T-helper 2 cell (primary cell): ENCODE results near the gene DNAJB12.
"Not testable (repeated sequence)": the region's sequence is repeated elsewhere in the genome, so short reads cannot be mapped to it uniquely, and the experiment has no call there.

Experiments
- DNase-seq, 5 experiments: peaks; one replicate each; pipeline versions ENCODE4 v3.0.0 to v3.0.0-alpha.2; 2012 to 2022

The DNAJB12 gene

GRCh38 chr10:72330069-72330426, 24.7 kb downstream of the DNAJB12 start:
- peak in 1 of 5 experiments; percentile 46 for DNase-seq

GRCh38 chr10:72329290-72330068, 25.2 kb downstream of the DNAJB12 start:
- DNase-seq, result peak in 1 of 5 experiments; percentile 40

GRCh38 chr10:72328829-72329204, 25.9 kb downstream of the DNAJB12 start:
- peak in 1 of 5 experiments; percentile 67 for DNase-seq

GRCh38 chr10:72328045-72328828, 26.5 kb downstream of the DNAJB12 start:
- peak in 1 of 5 experiments; percentile 54 for DNase-seq

GRCh38 chr10:72326665-72327603, 27.8 kb downstream of the DNAJB12 start:
- peak in 4 of 5 experiments; percentile 40 to 85 (median 58) for DNase-seq

- not testable (repeated sequence) for DNase-seq
These were observed 29.2 kb downstream of the DNAJB12 start for GRCh38 chr10:72325243-72326175.

- peak in 1 of 5 experiments; percentile 66 for DNase-seq
These were observed 30.9 kb downstream of the DNAJB12 start for GRCh38 chr10:72323771-72324191.

GRCh38 chr10:72323108-72323749, 31.5 kb downstream of the DNAJB12 start:
- no peak for DNase-seq

GRCh38 chr10:72322280-72323058, 32.2 kb downstream of the DNAJB12 start:
- DNase-seq, result peak in 2 of 5 experiments; percentile 31 to 53

- DNase-seq, result no peak
These were observed 32.8 kb downstream of the DNAJB12 start for GRCh38 chr10:72322030-72322279.

- no peak for DNase-seq
These were observed 33.3 kb downstream of the DNAJB12 start for GRCh38 chr10:72321248-72322029.

GRCh38 chr10:72320676-72321247, 34.0 kb downstream of the DNAJB12 start:
- DNase-seq, result peak in 4 of 5 experiments; percentile 24 to 63 (median 48)

- DNase-seq, result peak; percentile 74 to 95 (median 80)
These were observed 35.1 kb downstream of the DNAJB12 start for GRCh38 chr10:72319416-72320254.

- no peak for DNase-seq
These were observed 36.1 kb downstream of the DNAJB12 start for GRCh38 chr10:72318418-72319262.

- peak in 2 of 5 experiments; percentile 38 to 71 for DNase-seq
These were observed 37.8 kb downstream of the DNAJB12 start for GRCh38 chr10:72316748-72317435.

- DNase-seq, result no peak
These were observed 38.4 kb downstream of the DNAJB12 start for GRCh38 chr10:72316386-72316700.
